Left ventricle myocardium superior (tissue), 1 donor: ENCODE data around the gene PTPRG. TPM values are rescaled to one million over a fixed set of nuclear protein-coding genes. Genes with fewer than 3 reads are reported as not detected.
A peak's percentile ranks its signal among the peaks of the same experiment; 100 is the strongest.

ENCODE experiments used
- ATAC-seq: fragments of 200-7000 bp; cut with Tn5 transposase; one replicate; pipeline ENCODE4 v1.9.1; 2020; ENCODE audit warnings: mild to moderate bottlenecking, moderate library complexity
- DNase-seq: peaks from one replicate; pipeline ENCODE4 v3.0.0-alpha.2; 2020
- intact Hi-C: fragments of 100-400 bp; cut with micrococcal nuclease; formaldehyde crosslinking; loops from one replicate; pipeline ENCODE4 v1.11.0; 2022
- total RNA-seq: library from RNA; stranded (reverse); fragmentation: NEBNext Ultra II Directional; extraction: Animal tissue kit (Norgen Biotek cat#: 25700); gene quantifications from one replicate; pipeline ENCODE4 v1.2.1, GENCODE V29; 2021
- donor health status: DM: no; HTN: yes; CAD: no; lungs with severe emphysema.

PTPRG gene
- total RNA-seq, 1 donor from 2014 or later = 30.4 TPM

- intact Hi-C loops = no loop called here
- ATAC-seq (no peak), DNase-seq (no peak)
These were observed 263.3 kb downstream of the PTPRG start for GRCh38 chr3:61824553-61825135.

- DNase-seq (no peak), ATAC-seq (no peak)
- intact Hi-C loops = no loop called here
These were observed 264.8 kb downstream of the PTPRG start for GRCh38 chr3:61826161-61826560.

GRCh38 chr3:61828184-61828874 lies 267.0 kb downstream of the PTPRG start:
- DNase-seq (no peak), ATAC-seq (peak; percentile 82)
- intact Hi-C loops = no loop called here

- ATAC-seq (peak; percentile 44), DNase-seq (no peak)
- intact Hi-C loops = no loop called here
These were observed 267.7 kb downstream of the PTPRG start for GRCh38 chr3:61828880-61829721.

- ATAC-seq (peak; percentile 30), DNase-seq (no peak)
- intact Hi-C loops = no loop called here
These were observed 268.5 kb downstream of the PTPRG start for GRCh38 chr3:61829722-61830350.

GRCh38 chr3:61831973-61832372 lies 270.6 kb downstream of the PTPRG start:
- no peak for ATAC-seq
- intact Hi-C loops = no loop called here
- DNase-seq = no peak

GRCh38 chr3:61832375-61833229 lies 271.2 kb downstream of the PTPRG start:
- no peak for DNase-seq
- intact Hi-C loops = no loop called here
- ATAC-seq = no peak

GRCh38 chr3:61839256-61839655 lies 277.9 kb downstream of the PTPRG start:
- DNase-seq = no peak
- no peak for ATAC-seq
- intact Hi-C loops = no loop called here

GRCh38 chr3:61841111-61841845 lies 279.9 kb downstream of the PTPRG start:
- intact Hi-C loops = no loop called here
- DNase-seq = no peak
- peak; percentile 48 for ATAC-seq

GRCh38 chr3:61841988-61842387 lies 280.6 kb downstream of the PTPRG start:
- intact Hi-C loops = no loop called here
- no peak for ATAC-seq

GRCh38 chr3:61844346-61844745 lies 283.0 kb downstream of the PTPRG start:
- no peak for DNase-seq
- no peak for ATAC-seq
- intact Hi-C loops = no loop called here

More at GRCh38 chr3:61841988-61842387, 280.6 kb downstream of the PTPRG start:
- no peak for DNase-seq

GRCh38 chr3:61846488-61846887 lies 285.1 kb downstream of the PTPRG start:
- ATAC-seq = no peak
- intact Hi-C loops = no loop called here
- no peak for DNase-seq

- intact Hi-C loops = no loop called here
- peak; percentile 91 for ATAC-seq
- DNase-seq = peak; percentile 73
These were observed 286.6 kb downstream of the PTPRG start for GRCh38 chr3:61847784-61848462.

- DNase-seq = no peak
These were observed 287.5 kb downstream of the PTPRG start for GRCh38 chr3:61848885-61849284.

GRCh38 chr3:61853912-61854311 lies 292.5 kb downstream of the PTPRG start:
- intact Hi-C loops = loop anchor here (10.0 kb wide), 1 partner anchor 289 kb away; the partner anchor contains the start of gene PTPRG
- peak; percentile 43 for ATAC-seq
- DNase-seq = no peak

More at GRCh38 chr3:61848885-61849284, 287.5 kb downstream of the PTPRG start:
- ATAC-seq = peak; percentile 74
- intact Hi-C loops = no loop called here

- intact Hi-C loops = loop anchor here (5.0 to 10.0 kb wide), 3 partner anchors 277 to 332 kb away; partner anchors contain the start of gene PTPRG
- ATAC-seq (no peak), DNase-seq (no peak)
These were observed 293.8 kb downstream of the PTPRG start for GRCh38 chr3:61855211-61855610.

GRCh38 chr3:61857297-61857696 lies 295.9 kb downstream of the PTPRG start:
- intact Hi-C loops = loop anchor here (5.0 to 10.0 kb wide), 3 partner anchors 275 to 330 kb away; partner anchors contain the start of gene PTPRG
- ATAC-seq = no peak
- DNase-seq = no peak
